Choroid plexus epithelial cell (primary cell): Measurements from ENCODE around the gene KPNA3.

ENCODE experiments used
- DNase-seq: peaks from one replicate; pipeline ENCODE4 v3.0.0-alpha.2; 2010; ENCODE audit warnings: low read depth
- H3K4me3 ChIP-seq: 2 replicates; pipeline ENCODE4 v1.5.1; 2011; ENCODE audit warnings: low read depth, mild to moderate bottlenecking, control low read depth, low read length, moderate library complexity
- TF ChIP-seq, protein P1 (sequence below): conservative IDR thresholded peaks from 2 replicates; pipeline ENCODE4 v1.5.1; 2011; ENCODE audit warnings: low read depth, mild to moderate bottlenecking, control low read depth, inconsistent platforms, low read length, moderate library complexity

KPNA3 gene

DNA sequence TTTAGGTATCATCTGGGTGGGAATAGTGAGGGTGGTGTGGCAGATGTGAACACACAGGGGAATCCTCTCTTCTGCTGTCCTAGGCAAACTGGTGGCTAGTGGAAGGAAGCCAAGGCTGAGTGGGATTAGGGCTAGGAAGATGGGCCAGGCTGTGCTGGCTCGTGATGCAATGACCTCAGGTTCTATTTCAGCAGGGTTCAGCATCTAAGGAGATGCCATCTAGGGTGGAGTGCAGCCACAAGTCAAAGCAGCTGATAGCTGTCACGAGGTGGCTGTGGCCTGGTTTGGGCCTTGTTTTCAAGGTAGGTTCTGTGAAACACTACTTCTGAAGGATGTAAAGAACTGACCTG lies 142.5 kb downstream of the KPNA3 start:
- DNase-seq = no peak
- TF ChIP-seq, protein P1, sequence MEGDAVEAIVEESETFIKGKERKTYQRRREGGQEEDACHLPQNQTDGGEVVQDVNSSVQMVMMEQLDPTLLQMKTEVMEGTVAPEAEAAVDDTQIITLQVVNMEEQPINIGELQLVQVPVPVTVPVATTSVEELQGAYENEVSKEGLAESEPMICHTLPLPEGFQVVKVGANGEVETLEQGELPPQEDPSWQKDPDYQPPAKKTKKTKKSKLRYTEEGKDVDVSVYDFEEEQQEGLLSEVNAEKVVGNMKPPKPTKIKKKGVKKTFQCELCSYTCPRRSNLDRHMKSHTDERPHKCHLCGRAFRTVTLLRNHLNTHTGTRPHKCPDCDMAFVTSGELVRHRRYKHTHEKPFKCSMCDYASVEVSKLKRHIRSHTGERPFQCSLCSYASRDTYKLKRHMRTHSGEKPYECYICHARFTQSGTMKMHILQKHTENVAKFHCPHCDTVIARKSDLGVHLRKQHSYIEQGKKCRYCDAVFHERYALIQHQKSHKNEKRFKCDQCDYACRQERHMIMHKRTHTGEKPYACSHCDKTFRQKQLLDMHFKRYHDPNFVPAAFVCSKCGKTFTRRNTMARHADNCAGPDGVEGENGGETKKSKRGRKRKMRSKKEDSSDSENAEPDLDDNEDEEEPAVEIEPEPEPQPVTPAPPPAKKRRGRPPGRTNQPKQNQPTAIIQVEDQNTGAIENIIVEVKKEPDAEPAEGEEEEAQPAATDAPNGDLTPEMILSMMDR = no peak
- no peak overlapping the region for H3K4me3 ChIP-seq
